Left lung (tissue), 10 donors: ENCODE data around the gene ARFIP1. TPM values are rescaled to one million over a fixed set of nuclear protein-coding genes. Genes with fewer than 3 reads are reported as not detected.

Experiments
- ATAC-seq: fragments of 200-7000 bp; cut with Tn5 transposase; one replicate; pipeline ENCODE4 v1.9.1; 2020; ENCODE audit warnings: moderate library complexity
- DNase-seq, 4 donors: peaks; one replicate each; pipeline ENCODE4 v3.0.0-alpha.2; 2013 to 2020
- H3K27ac ChIP-seq, 2 donors: fragments of 200-600 bp; sonication (generic) in 1 of 2; one replicate each; pipeline versions ENCODE4 v1.5.0 to v1.8.0; 2020 to 2021
- H3K27me3 ChIP-seq, 2 donors: fragments of 200-600 bp; sonication (generic) in 1 of 2; one replicate each; pipeline versions ENCODE4 v1.5.0 to v1.8.0; 2020 to 2021
- H3K36me3 ChIP-seq, 2 donors: fragments of 200-600 bp; sonication (generic) in 1 of 2; one replicate each; pipeline versions ENCODE4 v1.5.0 to v1.8.0; 2020 to 2021
- H3K4me1 ChIP-seq, 2 donors: fragments of 200-600 bp; one replicate each; pipeline ENCODE4 v1.8.0; 2021
- H3K4me3 ChIP-seq, 2 donors: fragments of 200-600 bp; sonication (generic) in 1 of 2; one replicate each; pipeline versions ENCODE4 v1.5.0 to v1.8.0; 2020 to 2021; ENCODE audit warnings: mild to moderate bottlenecking in 1 of 2
- H3K9me3 ChIP-seq, 2 donors: fragments of 200-600 bp; sonication (generic) in 1 of 2; one replicate each; pipeline versions ENCODE4 v1.5.0 to v1.8.0; 2020 to 2021
- intact Hi-C, 2 donors: fragments of 100-400 bp; cut with DNase I; formaldehyde crosslinking; loops; one replicate each; pipeline versions ENCODE4 v1.11.2 to v1.14.2; 2022
- polyA plus RNA-seq, 6 donors: library from polyadenylated mRNA; unstranded; fragments of 120-200 nt; gene quantifications; one replicate each; pipeline ENCODE4 v1.2.1, GENCODE V29; 2013; ENCODE audit not compliant: insufficient read length in 6 of 6
- total RNA-seq, 2 donors: library from RNA; stranded (reverse); fragmentation: NEBNext Ultra II Directional; extraction: Animal tissue kit (Norgen Biotek cat#: 25700); gene quantifications; one replicate each; pipeline ENCODE4 v1.2.1, GENCODE V29; 2021
- TF ChIP-seq, protein P1 (sequence below), 2 donors: fragments of 200-600 bp; sonication (generic) in 1 of 2; IDR thresholded peaks; one replicate each; pipeline versions ENCODE4 v1.5.0 to v1.8.0; 2021; ENCODE audit warnings: antibody characterized with exemption in 2 of 2
- donor health status: DM: no; HTN: yes; CAD: no.
- donor health status: DM: no; HTN: no; CAD: no.

The ARFIP1 gene
- total and polyA plus RNA-seq, 8 donors = 34.7 to 48.9 (median 45.5) TPM

DNA sequence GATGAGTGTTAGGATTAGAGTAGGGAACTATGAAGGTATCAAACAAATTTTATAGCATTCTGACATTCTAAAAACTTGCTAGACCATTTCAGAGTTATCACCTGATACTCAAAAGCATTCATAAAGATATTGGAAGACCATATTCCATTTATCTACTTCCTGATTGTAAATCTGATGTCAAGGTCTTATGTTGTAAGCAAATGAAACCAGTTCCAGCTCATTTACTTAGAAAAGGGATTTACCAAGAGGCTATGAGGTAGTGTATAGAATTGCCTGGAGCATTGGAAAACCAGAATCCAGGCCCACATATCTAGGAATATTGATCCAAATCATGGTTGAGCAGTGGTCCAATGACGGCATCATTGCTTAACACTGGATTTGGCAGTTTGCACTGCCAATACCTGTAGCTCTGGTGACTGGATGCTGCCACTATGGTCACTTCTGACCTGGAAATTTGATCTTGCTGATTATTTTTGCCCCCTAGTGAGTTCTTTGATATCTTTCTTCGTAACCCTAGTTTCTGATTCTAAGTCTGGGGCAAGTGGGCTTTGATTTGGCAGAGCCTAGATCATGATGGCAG, 25.4 kb downstream of the ARFIP1 start:
- H3K27me3 ChIP-seq = no peaks in the 10 kb centered on the region
- peaks cover 6 to 9% of the 10 kb centered on the region in 2 donors for H3K4me1 ChIP-seq
- no peak for DNase-seq
- TF ChIP-seq, protein P1, sequence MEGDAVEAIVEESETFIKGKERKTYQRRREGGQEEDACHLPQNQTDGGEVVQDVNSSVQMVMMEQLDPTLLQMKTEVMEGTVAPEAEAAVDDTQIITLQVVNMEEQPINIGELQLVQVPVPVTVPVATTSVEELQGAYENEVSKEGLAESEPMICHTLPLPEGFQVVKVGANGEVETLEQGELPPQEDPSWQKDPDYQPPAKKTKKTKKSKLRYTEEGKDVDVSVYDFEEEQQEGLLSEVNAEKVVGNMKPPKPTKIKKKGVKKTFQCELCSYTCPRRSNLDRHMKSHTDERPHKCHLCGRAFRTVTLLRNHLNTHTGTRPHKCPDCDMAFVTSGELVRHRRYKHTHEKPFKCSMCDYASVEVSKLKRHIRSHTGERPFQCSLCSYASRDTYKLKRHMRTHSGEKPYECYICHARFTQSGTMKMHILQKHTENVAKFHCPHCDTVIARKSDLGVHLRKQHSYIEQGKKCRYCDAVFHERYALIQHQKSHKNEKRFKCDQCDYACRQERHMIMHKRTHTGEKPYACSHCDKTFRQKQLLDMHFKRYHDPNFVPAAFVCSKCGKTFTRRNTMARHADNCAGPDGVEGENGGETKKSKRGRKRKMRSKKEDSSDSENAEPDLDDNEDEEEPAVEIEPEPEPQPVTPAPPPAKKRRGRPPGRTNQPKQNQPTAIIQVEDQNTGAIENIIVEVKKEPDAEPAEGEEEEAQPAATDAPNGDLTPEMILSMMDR (IDR thresholded peaks at IDR 0.05) = no peak
- H3K27ac ChIP-seq = no peak overlapping the region
- H3K4me3 ChIP-seq = no peak overlapping the region
- H3K36me3 ChIP-seq = no peaks in the 10 kb centered on the region
- intact Hi-C loops = no loop called here
- H3K9me3 ChIP-seq = no peaks in the 10 kb centered on the region
- ATAC-seq = no peak

DNA sequence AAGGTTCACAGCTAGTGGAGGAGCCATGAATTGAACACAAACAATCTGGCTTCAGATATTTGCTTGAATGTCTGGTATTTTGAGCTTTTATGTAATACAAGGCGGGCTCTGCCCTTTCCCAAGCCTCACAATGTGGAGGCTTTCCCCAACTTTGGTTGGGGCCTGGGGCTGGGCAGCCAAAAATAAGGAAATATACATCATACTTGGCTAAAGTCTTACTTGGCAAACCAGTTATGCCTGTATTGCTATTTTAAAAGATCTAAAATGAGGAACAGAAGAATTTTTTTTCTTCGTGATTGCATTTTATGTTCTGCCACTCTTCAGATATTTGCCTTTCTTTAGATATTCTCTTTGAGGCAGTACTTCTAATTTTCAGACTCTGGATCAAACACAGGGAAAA, 26.1 kb downstream of the ARFIP1 start:
- Histone ChIP-seq H3K36me3 (no peaks in the 10 kb centered on the region), H3K27me3 (no peaks in the 10 kb centered on the region), H3K9me3 (no peaks in the 10 kb centered on the region), H3K4me3 (no peak overlapping the region), H3K4me1 (peaks cover 6 to 9% of the 10 kb centered on the region in 2 donors), H3K27ac (no peak overlapping the region)
- intact Hi-C loops = no loop called here
- TF ChIP-seq, protein P1 (IDR thresholded peaks at IDR 0.05) = no peak
- no peak for ATAC-seq
- DNase-seq = peak in 2 of 4 donors; percentile 6 to 33

DNA sequence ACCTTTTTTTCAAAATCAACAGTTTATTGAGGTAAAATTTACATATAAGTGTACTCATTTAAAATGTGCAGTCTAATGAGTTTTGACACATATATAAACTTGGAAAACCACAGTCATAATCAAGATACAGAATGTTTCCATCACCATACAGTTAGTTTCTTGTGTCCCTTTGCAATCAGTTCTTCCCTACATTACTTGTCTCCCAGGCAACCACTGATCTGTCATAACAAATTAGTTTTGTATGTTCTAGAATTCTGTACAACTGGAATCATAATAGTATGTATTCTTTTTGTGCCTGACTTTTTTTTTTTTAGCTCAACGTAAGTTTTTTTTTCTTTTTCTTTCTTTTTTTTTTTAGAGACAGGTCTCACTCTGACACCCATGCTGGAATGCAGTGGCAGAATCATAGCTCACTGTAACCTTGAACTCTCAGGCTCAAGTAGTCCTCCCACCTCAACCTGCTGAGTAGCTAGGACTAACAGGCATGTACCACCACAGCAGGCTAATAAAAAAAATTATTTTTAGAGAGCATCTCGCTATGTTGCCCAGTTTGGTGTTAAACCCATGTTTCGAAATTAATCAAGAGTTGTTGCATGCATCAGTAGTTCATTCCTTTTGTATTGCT, 26.9 kb downstream of the ARFIP1 start:
- peaks cover 6 to 9% of the 10 kb centered on the region in 2 donors for H3K4me1 ChIP-seq
- intact Hi-C loops = no loop called here
- no peak for ATAC-seq

DNA sequence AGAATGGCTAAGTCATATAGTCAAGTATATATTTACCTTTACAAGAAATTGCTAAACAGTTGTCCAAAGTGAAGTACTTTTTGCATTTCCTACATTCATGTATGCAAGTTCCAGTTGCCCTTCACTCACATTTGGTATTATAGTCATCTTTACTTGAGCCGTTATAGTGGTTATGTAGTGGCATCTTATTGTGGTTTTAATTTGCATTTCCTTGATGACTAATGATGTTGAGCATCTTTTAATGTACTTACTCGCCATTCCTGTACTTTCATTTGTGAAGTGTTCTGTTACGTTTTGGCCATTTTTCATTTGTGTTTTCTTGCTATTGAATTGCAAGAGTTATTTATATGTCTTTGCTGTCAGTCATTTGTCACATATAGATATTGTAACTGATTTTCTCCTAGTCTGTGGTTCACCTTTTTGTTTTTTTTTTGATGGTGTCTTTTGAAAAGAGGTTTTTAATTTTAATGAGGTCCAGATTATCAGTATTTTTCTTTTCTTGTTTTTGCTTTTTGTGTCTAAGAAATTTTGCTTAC, 27.6 kb downstream of the ARFIP1 start:
- H3K27me3 ChIP-seq = no peaks in the 10 kb centered on the region
- no peak overlapping the region for H3K27ac ChIP-seq
- no peaks in the 10 kb centered on the region for H3K36me3 ChIP-seq
- H3K4me1 ChIP-seq = peaks cover 6 to 9% of the 10 kb centered on the region in 2 donors
- H3K9me3 ChIP-seq = no peaks in the 10 kb centered on the region
- no peak overlapping the region for H3K4me3 ChIP-seq
- TF ChIP-seq, protein P1 (IDR thresholded peaks at IDR 0.05) = no peak
- DNase-seq (no peak), ATAC-seq (no peak)
- intact Hi-C loops = no loop called here

More for the DNA sequence above, 26.9 kb downstream of the ARFIP1 start:
- DNase-seq = peak in 1 of 4 donors; percentile 10
- no peaks in the 10 kb centered on the region for H3K9me3 ChIP-seq
- H3K4me3 ChIP-seq = no peak overlapping the region
- H3K27ac ChIP-seq = no peak overlapping the region
- no peaks in the 10 kb centered on the region for H3K27me3 ChIP-seq
- H3K36me3 ChIP-seq = no peaks in the 10 kb centered on the region
- TF ChIP-seq, protein P1 (IDR thresholded peaks at IDR 0.05) = no peak

DNA sequence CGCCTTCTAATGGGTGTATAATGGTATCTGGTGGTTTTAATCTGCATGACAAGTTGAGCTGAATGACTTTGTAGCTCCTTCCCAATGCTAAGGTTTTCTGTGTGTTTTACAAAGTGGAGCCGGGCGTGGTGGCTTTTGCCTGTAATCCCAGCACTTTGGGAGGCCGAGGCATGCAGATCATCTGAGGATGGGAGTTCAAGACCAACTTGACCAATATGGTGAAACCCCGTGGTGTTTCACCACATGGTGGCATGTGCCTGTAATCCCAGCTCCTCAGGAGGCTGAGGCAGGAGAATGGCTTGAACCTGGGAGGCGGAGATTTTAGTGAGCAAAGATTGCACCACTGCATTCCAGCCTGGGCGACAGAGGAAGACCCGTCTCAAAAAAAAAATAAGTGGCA, 28.9 kb downstream of the ARFIP1 start:
- H3K9me3 ChIP-seq = peaks cover 0 to 3% of the 10 kb centered on the region in 2 donors
- no peaks in the 10 kb centered on the region for H3K36me3 ChIP-seq
- H3K27ac ChIP-seq = no peak overlapping the region
- TF ChIP-seq, protein P1 (IDR thresholded peaks at IDR 0.05) = no peak
- intact Hi-C loops = no loop called here
- DNase-seq (no peak), ATAC-seq (no peak)
- peaks cover 6 to 9% of the 10 kb centered on the region in 2 donors for H3K4me1 ChIP-seq
- no peaks in the 10 kb centered on the region for H3K27me3 ChIP-seq
- no peak overlapping the region for H3K4me3 ChIP-seq
